ENCODE data around the gene GABRR2.

Gene GABRR2

GRCh38 chr6:89311853-89312531 lies 3.1 kb downstream of the GABRR2 start (continued):
- TF ChIP-seq AEBP2 (tag by site-specific recombination; IDR thresholded peaks at IDR 0.05; ENCODE audit: borderline replicate concordance) (no peak), IKZF3 (tag by site-specific recombination; IDR thresholded peaks at IDR 0.05) (no peak), ZSCAN5A (tag by site-specific recombination; IDR thresholded peaks at IDR 0.05) (no peak)

GRCh38 chr6:89311530-89311852 lies 3.6 kb downstream of the GABRR2 start:
- ChIA-PET CTCF (interaction anchor here (0.6 to 2.0 kb wide), 14 partner anchors 9 to 1024 kb away, joined by 3 to 8 read pairs (median 3); no protein-coding TSS in a partner anchor), POLR2A (interaction anchor here (1.9 to 2.4 kb wide), 2 partner anchors 36 to 41 kb away, joined by 4 to 6 read pairs; partner anchors contain the start of gene UBE2J1)
- Histone ChIP-seq H3K27ac (ENCODE audit: extremely low read depth, low read depth, low read length) (no peak overlapping the region), H3K9me3 (ENCODE audit: control insufficient read depth, insufficient read depth, low read depth, low read length) (no peaks in the 10 kb centered on the region), H3K36me3 (ENCODE audit: control insufficient read depth in 2 of 2, insufficient read depth in 1 of 2, low read length in 2 of 2) (no peaks in the 10 kb centered on the region), H3K4me1 (ENCODE audit: control insufficient read depth, insufficient read depth, low read length) (peaks cover 12% of the 10 kb centered on the region), H3K4me3 (ENCODE audit: low read depth, low read length) (no peak overlapping the region)
- TF ChIP-seq ZNF776 (tag by site-specific recombination; IDR thresholded peaks at IDR 0.05; ENCODE audit: borderline replicate concordance) (no peak), ZNF518A (tag by site-specific recombination; conservative IDR thresholded peaks at IDR 0.05; ENCODE audit: low read depth) (no peak), ZNF266 (tag by site-specific recombination; IDR thresholded peaks at IDR 0.05; ENCODE audit: low read depth) (no peak), ZNF560 (tag by site-specific recombination; IDR thresholded peaks at IDR 0.05; ENCODE audit: borderline replicate concordance) (no peak), PRDM4 (tag by site-specific recombination; IDR thresholded peaks at IDR 0.05) (no peak), TCF7L2 (IDR thresholded peaks at IDR 0.05; ENCODE audit: borderline replicate concordance, low read depth, low read length) (no peak), RBAK (tag by site-specific recombination; IDR thresholded peaks at IDR 0.05) (no peak), ZNF623 (tag by site-specific recombination; IDR thresholded peaks at IDR 0.05) (no peak), ZNF138 (tag by site-specific recombination; IDR thresholded peaks at IDR 0.05; ENCODE audit: borderline replicate concordance) (no peak), ZNF398 (tag by site-specific recombination; IDR thresholded peaks at IDR 0.05) (no peak), ZNF175 (tag by site-specific recombination; IDR thresholded peaks at IDR 0.05) (no peak), REPIN1 (tag by site-specific recombination; IDR thresholded peaks at IDR 0.05; ENCODE audit: low read depth) (no peak), ZNF274 (IDR thresholded peaks at IDR 0.05; ENCODE audit: low read length) (no peak), ZNF274 (tag by site-specific recombination; IDR thresholded peaks at IDR 0.05; ENCODE audit: borderline replicate concordance) (no peak), ZNF23 (tag by site-specific recombination; IDR thresholded peaks at IDR 0.05; ENCODE audit: borderline replicate concordance) (no peak), ZNF549 (tag by site-specific recombination; IDR thresholded peaks at IDR 0.05) (no peak), ZBTB44 (tag by site-specific recombination; IDR thresholded peaks at IDR 0.05) (no peak), ZNF221 (tag by site-specific recombination; IDR thresholded peaks at IDR 0.05; ENCODE audit: borderline replicate concordance) (no peak), SP3 (tag by site-specific recombination; IDR thresholded peaks at IDR 0.05) (no peak)
